ENCODE data around the gene GFOD2.

The GFOD2 gene

GRCh38 chr16:67637625-67638024 is 81.5 kb downstream of the GFOD2 start:
- no peak for DNase-seq (ENCODE audit: low read depth)

- no peak for DNase-seq (ENCODE audit: low read depth)
Observed at GRCh38 chr16:67636713-67637112, 82.4 kb downstream of the GFOD2 start.

- no peak for DNase-seq (ENCODE audit: low read depth)
Observed at GRCh38 chr16:67632415-67633172, 86.5 kb downstream of the GFOD2 start.

GRCh38 chr16:67628216-67628615 is 90.9 kb downstream of the GFOD2 start:
- DNase-seq (ENCODE audit: low read depth), result no peak
